HEK293 (cell line): ENCODE measurements around the gene CIROP.

Experiments used
- EGR2 ChIP-seq: fragments of 450-650 bp; formaldehyde crosslinking; IDR thresholded peaks from 2 replicates; pipeline ENCODE4 v1.5.1; 2016; ENCODE audit warnings: low read depth, missing biosample characterization, missing genetic modification characterization
- HIC1 ChIP-seq: fragments of 450-650 bp; formaldehyde crosslinking; IDR thresholded peaks from 2 replicates; pipeline ENCODE4 v1.5.1; 2016; ENCODE audit warnings: missing biosample characterization, missing genetic modification characterization
- MZF1 ChIP-seq: fragments of 450-650 bp; formaldehyde crosslinking; IDR thresholded peaks from 2 replicates; pipeline ENCODE4 v1.5.1; 2017; ENCODE audit warnings: missing biosample characterization, missing genetic modification characterization, borderline replicate concordance
- PRDM1 ChIP-seq: fragments of 450-650 bp; formaldehyde crosslinking; IDR thresholded peaks from 2 replicates; pipeline ENCODE4; 2016; ENCODE audit warnings: missing biosample characterization, missing genetic modification characterization
- PRDM4 ChIP-seq: fragments of 450-650 bp; formaldehyde crosslinking; IDR thresholded peaks from 2 replicates; pipeline ENCODE4 v1.5.1; 2017; ENCODE audit warnings: missing biosample characterization, missing genetic modification characterization
- SP7 ChIP-seq: fragments of 450-650 bp; formaldehyde crosslinking; IDR thresholded peaks from 2 replicates; pipeline ENCODE4 v1.5.1; 2016; ENCODE audit warnings: missing biosample characterization, missing genetic modification characterization
- TSHZ1 ChIP-seq: fragments of 450-650 bp; formaldehyde crosslinking; IDR thresholded peaks from 2 replicates; pipeline ENCODE4 v1.5.1; 2016; ENCODE audit warnings: missing biosample characterization, missing genetic modification characterization, borderline replicate concordance
- ZBTB11 ChIP-seq: fragments of 450-650 bp; formaldehyde crosslinking; conservative IDR thresholded peaks from 2 replicates; pipeline ENCODE4 v1.5.1; 2016; ENCODE audit warnings: low read depth, missing biosample characterization, missing genetic modification characterization
- ZBTB17 ChIP-seq: fragments of 450-650 bp; formaldehyde crosslinking; IDR thresholded peaks from 2 replicates; pipeline ENCODE4 v1.5.1; 2016; ENCODE audit warnings: missing biosample characterization, missing genetic modification characterization
- ZIC2 ChIP-seq: fragments of 450-650 bp; formaldehyde crosslinking; IDR thresholded peaks from 2 replicates; pipeline ENCODE4 v1.5.1; 2016; ENCODE audit warnings: missing biosample characterization, missing genetic modification characterization
- ZNF148 ChIP-seq: fragments of 450-650 bp; formaldehyde crosslinking; IDR thresholded peaks from 2 replicates; pipeline ENCODE4 v1.5.0; 2017; ENCODE audit warnings: missing biosample characterization, missing genetic modification characterization, borderline replicate concordance
- ZNF155 ChIP-seq: fragments of 450-650 bp; formaldehyde crosslinking; IDR thresholded peaks from 2 replicates; pipeline ENCODE4 v1.5.1; 2016; ENCODE audit warnings: missing biosample characterization, missing genetic modification characterization
- ZNF214 ChIP-seq: fragments of 450-650 bp; formaldehyde crosslinking; IDR thresholded peaks from 2 replicates; pipeline ENCODE4 v1.5.1; 2017; ENCODE audit warnings: missing biosample characterization, mild to moderate bottlenecking, missing genetic modification characterization, borderline replicate concordance
- ZNF23 ChIP-seq: fragments of 450-650 bp; formaldehyde crosslinking; IDR thresholded peaks from 2 replicates; pipeline ENCODE4 v1.5.1; 2016; ENCODE audit warnings: missing biosample characterization, missing genetic modification characterization, borderline replicate concordance
- ZNF398 ChIP-seq: fragments of 450-650 bp; formaldehyde crosslinking; IDR thresholded peaks from 2 replicates; pipeline ENCODE4 v1.5.1; 2017; ENCODE audit warnings: missing biosample characterization, missing genetic modification characterization
- ZNF521 ChIP-seq: fragments of 450-650 bp; formaldehyde crosslinking; IDR thresholded peaks from 2 replicates; pipeline ENCODE4 v1.5.1; 2017; ENCODE audit warnings: missing biosample characterization, mild to moderate bottlenecking, missing genetic modification characterization
- ZNF623 ChIP-seq: fragments of 450-650 bp; formaldehyde crosslinking; IDR thresholded peaks from 2 replicates; pipeline ENCODE4 v1.5.1; 2016; ENCODE audit warnings: missing biosample characterization, missing genetic modification characterization
- ZNF626 ChIP-seq: fragments of 450-650 bp; sonication (Bioruptor Pico); formaldehyde crosslinking; IDR thresholded peaks from 2 replicates; pipeline ENCODE4 v1.5.1; 2018; ENCODE audit warnings: missing biosample characterization, missing genetic modification characterization, inconsistent platforms
- ZNF654 ChIP-seq: fragments of 450-650 bp; formaldehyde crosslinking; IDR thresholded peaks from 2 replicates; pipeline ENCODE4 v1.5.1; 2016; ENCODE audit warnings: low read depth, missing biosample characterization, missing genetic modification characterization
- ZNF664 ChIP-seq: fragments of 450-650 bp; formaldehyde crosslinking; IDR thresholded peaks from 2 replicates; pipeline ENCODE4 v1.5.1; 2016; ENCODE audit warnings: missing biosample characterization, missing genetic modification characterization
- ZNF747 ChIP-seq: fragments of 450-650 bp; formaldehyde crosslinking; IDR thresholded peaks from 2 replicates; pipeline ENCODE4 v1.5.1; 2016; ENCODE audit warnings: missing biosample characterization, missing genetic modification characterization
- ZNF837 ChIP-seq: fragments of 450-650 bp; formaldehyde crosslinking; IDR thresholded peaks from 2 replicates; pipeline ENCODE4 v1.5.1; 2016; ENCODE audit warnings: missing biosample characterization, missing genetic modification characterization

Gene CIROP

GRCh38 chr14:23070262-23071129 lies 34.3 kb downstream of the CIROP start (continued):
- TF ChIP-seq PRDM1 (tag by site-specific recombination), result peak; percentile 96
- no peak for TF ChIP-seq ZNF747 (tag by site-specific recombination)
- no peak for TF ChIP-seq ZIC2 (tag by site-specific recombination)
- no peak for TF ChIP-seq ZNF626 (tag by site-specific recombination)
- peak; percentile 71 for TF ChIP-seq ZBTB17 (tag by site-specific recombination)
- peak; percentile 71 for TF ChIP-seq ZBTB11
- TF ChIP-seq ZNF148 (tag by site-specific recombination), result no peak
- TF ChIP-seq ZNF654, result no peak
- TF ChIP-seq HIC1 (tag by site-specific recombination), result no peak
- no peak for TF ChIP-seq ZNF23 (tag by site-specific recombination)
- no peak for TF ChIP-seq ZNF521 (tag by site-specific recombination)
- TF ChIP-seq ZNF398, result peak; percentile 30; the same call in 1 of the 2 replicates
- TF ChIP-seq ZNF214 (tag by site-specific recombination), result no peak
- no peak for TF ChIP-seq ZNF664
- no peak for TF ChIP-seq ZNF837 (tag by site-specific recombination)
- no peak for TF ChIP-seq SP7 (tag by site-specific recombination)
- no peak for TF ChIP-seq ZNF623
- TF ChIP-seq PRDM4 (tag by site-specific recombination), result no peak
- TF ChIP-seq EGR2, result peak; percentile 71; the same call in 1 of the 2 replicates
- no peak for TF ChIP-seq MZF1 (tag by site-specific recombination)
- no peak for TF ChIP-seq TSHZ1
- no peak for TF ChIP-seq ZNF155 (tag by site-specific recombination)
